Measurements from ENCODE around the gene PTGER4.
"Not testable (repeated sequence)": the region's sequence is repeated elsewhere in the genome, so short reads cannot be mapped to it uniquely, and the experiment has no call there.

The PTGER4 gene

DNA sequence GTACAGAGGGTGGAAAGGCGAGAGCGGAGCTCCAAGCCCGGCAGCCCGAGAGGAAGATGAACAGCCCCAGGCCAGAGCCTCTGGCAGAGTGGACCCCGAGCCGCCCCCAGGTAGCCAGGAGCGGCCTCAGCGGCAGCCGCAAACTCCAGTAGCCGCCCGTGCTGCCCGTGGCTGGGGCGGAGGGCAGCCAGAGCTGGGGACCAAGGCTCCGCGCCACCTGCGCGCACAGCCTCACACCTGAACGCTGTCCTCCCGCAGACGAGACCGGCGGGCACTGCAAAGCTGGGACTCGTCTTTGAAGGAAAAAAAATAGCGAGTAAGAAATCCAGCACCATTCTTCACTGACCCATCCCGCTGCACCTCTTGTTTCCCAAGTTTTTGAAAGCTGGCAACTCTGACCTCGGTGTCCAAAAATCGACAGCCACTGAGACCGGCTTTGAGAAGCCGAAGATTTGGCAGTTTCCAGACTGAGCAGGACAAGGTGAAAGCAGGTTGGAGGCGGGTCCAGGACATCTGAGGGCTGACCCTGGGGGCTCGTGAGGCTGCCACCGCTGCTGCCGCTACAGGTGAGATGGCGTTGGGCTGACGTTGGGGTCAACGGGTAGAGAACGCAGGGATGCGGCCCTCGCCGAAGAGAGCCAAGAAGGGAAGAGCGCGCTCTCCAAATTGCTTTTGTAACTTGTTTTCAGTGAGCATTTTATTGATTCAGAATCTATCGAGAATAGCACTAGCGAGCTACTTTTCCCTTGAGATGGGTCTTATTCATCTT lies at the start of gene PTGER4:
PTGER4 (plus strand) TSS at position 3 of the 769 bp plus-strand sequence. CDS start 1,079 bp downstream, outside the sequence.
- no peak for DNase-seq (ENCODE audit: low read depth)

DNA sequence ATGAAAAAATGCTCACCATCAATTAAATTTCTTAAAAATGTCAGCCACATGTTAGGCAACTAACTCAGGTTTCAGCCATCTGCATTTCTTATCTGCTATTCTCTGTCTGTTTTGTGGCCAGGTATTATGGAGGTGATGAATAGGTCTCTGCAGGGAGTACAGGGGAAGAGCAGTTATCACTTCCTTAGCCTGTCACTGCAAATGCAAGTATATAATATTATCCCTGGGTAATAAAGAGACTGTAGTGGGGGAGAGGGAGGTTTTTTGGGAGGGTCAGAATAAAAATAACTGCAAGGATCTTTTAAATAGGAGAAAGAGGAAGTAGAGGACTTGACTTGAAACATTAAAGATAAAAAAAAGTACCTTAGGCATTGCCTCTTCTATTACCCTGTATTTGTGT lies 49.6 kb upstream of the PTGER4 start:
- no peak for DNase-seq (ENCODE audit: low read depth)

DNA sequence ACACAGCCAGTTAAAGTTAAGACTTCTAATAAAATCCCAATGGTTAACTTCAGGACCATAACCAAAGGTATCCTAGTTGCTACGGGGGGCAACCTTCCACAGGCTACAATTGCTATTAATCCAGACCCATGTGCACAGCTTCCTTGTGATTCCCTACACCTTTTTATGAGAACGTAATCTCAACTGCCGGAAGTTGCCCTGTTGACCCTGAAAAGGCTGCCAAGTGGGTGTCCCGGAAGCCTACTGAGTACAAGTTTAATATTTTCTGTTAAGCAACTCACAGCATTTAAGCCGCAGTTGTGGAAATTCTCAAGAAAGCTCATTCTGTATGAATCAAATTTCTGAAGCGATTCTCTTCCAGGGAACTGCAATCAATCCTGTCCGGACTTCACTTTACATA lies 48.5 kb upstream of the PTGER4 start:
- no peak for DNase-seq (ENCODE audit: low read depth)

DNA sequence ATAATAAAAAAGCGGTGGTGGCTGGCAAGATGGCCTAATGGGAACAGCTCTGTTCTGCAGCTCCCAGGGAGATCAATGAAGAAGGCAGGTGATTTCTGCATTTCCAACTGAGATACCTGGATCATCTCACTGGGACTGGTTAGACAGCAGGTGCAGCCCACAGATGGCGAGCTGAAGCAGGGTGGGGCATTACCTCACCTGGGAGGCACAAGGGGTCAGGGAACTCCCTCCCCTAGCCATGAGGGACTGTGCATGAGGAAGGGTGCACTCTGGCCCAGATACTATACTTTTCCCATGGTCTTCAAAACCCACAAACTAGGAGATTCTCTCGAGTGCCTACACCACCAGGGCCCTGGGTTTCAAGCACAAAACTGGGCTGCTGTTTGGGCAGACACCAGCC lies 45.6 kb upstream of the PTGER4 start:
- no peak for DNase-seq (ENCODE audit: low read depth)

DNA sequence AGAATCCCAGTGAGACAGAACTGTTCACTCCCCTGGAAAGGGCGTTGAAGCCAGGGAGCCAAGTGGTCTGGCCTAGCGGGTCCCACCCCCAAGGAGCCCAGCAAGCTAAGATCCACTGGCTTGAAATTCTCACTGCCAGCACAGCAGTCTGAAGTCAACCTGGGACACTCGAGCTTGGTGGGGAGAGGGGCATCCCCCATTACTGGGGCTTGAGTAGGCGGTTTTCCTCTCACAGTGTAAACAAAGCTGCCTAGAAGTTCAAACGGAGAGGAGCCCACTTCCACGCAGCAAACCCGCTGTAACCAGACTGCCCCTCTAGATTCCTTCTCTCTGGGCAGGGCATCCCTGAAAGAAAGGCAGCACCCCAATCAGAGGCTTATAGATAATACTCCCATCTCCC lies 45.1 kb upstream of the PTGER4 start:
- no peak for DNase-seq (ENCODE audit: low read depth)

DNA sequence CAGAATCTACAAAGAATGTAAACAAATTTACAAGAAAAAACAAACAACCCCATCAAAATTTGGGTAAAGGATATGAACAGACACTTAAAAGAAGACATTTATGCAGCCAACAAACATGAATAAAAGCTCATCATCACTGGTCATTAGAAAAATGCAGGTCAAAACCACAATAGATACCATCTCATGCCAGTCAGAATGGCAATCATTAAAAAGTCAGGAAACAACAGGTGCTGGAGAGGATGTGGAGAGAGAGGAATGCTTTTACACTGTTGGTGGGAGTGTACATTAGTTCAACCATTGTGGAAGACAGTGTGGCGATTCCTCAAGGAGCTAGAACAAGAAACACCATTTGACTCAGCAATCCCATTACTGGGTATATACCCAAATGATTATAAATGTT lies 40.2 kb upstream of the PTGER4 start:
- DNase-seq (ENCODE audit: low read depth): not testable (repeated sequence)

DNA sequence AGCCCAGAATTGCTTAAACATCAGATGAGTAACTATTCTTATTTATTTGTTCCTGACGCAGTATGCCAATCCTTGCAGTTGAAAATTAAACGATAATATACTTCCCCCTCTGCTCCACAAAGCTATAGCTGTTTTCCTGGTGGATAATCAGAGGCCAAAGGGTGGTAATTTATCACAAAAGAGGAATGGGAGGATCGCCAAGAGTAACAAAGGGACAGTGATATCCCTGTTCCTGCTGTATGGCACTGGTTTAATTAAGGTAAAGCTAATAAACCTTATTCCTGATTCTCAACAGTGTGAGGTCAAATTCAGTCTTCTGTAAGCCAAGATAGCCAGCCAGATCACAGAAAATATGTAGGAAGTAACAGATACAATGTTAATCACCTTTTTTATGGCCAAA lies 33.4 kb upstream of the PTGER4 start:
- no peak for DNase-seq (ENCODE audit: low read depth)

DNA sequence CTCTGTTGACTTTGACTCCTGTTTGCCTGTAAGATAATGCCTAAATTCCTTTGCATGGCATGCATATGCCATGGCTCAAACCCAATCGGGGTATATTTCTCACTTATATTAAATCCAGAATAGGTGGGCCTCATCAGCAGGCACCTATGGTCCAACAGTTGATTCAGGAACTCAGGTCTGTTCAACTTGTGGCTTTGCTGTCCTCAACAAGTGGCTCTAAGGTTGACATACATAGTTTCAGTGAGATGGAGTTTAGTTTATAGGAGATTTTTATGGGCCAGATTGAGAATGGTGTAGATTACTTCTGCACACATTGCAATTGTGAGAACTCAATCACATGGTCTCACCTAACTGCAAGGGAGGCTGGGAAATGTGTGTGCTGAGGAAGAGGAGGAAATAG lies 31.6 kb upstream of the PTGER4 start:
- no peak for DNase-seq (ENCODE audit: low read depth)

DNA sequence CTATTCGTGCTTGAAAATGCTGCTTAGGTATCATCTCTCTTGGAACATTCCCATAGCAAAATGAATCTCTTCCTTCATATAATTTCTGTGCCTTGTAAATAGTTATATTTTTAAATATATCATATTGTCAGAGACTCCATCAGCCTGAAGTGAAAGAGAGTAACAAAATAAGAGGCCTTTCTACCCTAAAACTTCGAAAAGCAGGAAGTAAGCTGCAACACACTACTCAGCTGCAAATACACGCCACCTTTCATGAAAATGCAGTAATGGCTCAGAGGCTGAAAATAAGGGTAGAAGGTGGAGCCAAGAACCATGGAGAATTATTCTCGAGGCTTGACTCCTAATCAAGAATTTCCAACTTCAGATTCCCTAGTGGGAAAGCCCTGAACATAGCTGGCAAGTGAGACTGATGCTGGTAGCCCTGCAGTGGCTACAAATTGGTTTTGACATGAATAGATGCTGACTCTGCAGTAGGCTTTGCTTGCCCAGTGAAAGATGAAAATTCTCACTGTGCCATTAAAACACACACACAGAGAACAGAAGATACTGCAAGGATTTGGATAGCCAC lies 30.2 kb upstream of the PTGER4 start:
- DNase-seq (ENCODE audit: low read depth): no peak

DNA sequence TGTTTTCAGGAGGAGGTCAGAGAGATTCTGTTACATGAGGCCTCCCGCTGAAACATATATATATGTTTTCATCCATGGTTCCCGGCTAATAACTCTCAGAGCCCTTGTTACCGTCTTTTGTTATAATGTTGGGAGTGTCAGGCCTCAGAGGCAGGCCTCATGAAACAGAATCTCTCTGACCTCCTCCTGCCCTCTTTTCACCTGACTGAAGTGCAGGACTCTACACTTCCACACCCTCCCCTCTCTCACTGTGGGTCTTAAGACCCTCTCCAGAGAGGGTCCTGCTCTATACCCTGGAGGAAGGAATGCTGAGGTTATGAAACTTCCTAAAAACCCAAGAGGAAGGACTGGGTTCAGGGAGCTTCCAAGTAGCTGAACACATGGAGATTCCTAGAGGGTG lies 28.5 kb upstream of the PTGER4 start:
- no peak for DNase-seq (ENCODE audit: low read depth)

DNA sequence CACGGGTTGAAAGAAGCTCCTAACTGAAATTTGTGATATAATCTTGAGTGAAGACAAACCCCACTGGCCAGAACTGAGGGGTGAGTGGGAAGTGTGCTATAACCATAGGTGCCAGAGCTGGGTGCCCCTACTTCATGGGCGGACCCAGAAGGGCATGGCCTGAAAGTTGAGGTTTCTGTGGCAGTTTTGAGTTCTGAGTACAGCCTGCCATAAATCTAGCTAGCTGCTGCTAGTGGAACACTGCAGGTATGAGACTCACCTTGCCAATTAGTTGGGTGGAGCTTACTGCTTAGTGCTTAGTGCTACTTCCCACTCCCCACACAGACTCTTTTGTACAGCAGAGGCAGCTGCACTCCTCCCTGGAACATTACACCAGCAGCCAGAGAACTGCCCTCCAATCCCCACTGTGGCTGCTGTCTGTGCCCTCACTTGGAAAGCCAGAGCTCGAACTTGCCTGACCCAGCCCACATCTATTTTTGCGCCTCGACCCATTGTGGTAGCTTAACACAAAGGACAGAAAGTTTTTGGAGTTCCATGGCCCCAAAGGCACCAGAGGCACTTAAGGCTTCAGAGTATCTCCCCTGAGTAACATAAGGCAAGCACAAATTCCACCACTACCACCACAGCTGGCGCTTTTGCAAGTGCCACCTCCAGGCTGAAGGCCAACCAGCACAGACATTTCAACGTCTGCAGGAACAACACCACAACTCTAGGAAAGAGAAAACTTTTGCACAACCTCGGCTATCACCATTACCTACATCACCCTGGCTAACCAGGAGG lies 27.1 kb upstream of the PTGER4 start:
- DNase-seq (ENCODE audit: low read depth): no peak

DNA sequence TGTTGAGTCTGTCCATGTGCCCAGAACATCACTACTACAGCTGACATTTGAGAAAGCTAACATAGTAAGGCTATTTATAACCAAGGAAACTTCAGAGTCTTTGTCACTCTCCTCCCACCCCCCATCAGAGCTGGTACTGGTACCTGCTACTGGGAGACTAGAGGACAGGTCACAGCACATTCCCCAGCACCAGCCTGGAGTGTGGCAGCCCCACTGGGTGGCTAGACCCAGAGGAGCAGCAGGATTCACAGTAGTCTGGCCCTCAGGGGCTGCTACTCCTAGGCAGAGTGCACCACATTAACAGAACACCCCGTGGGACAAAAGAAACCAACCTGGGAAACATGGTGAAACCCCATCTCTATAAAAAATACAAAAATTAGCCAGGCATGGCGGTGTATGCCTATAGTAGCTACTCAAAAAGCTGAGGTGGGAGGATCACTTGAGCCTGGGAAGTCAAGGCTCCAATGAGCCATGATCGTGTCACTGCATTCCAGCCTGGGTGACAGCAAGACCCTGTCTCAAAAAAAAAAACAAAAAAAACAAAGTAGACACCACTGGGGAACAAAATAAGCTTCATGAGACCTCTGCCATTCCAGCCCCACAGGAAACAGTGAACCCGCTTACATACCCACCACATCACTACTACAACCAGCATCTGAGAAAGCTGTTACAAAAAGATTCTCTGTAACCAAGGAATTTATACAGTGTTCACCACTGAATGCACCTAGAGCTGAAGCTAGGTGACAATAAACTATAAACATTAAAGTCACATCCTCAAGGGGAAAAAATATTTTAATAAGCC lies 26.3 kb upstream of the PTGER4 start:
- DNase-seq (ENCODE audit: low read depth): no peak

DNA sequence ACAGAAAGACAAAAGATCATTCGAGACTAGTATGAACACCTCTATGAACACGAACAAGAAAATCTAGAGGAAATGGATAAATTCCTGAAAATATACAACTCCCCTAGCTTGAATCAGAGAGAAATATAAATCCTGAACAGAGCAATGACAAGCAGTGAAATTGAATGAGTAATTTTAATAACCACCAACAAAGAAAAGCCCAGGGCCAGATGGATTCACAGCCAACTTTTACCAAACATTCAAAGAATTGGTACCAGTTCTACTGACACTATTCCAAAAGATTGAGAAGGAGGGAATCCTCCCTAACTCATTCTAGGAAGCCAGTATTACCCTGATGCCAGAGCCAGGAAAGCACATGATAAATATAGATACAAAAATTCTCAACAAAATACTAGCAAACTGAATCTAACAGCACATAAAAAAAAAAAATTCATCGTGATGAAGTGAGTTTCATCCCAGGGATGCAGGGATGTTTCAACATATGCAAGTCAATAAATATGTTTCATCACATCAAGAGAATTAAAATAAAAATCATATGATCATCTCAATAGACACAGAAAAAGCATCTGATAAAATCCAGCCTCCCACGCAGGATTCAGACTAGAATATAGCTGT lies 25.2 kb upstream of the PTGER4 start:
- DNase-seq (ENCODE audit: low read depth): no peak

DNA sequence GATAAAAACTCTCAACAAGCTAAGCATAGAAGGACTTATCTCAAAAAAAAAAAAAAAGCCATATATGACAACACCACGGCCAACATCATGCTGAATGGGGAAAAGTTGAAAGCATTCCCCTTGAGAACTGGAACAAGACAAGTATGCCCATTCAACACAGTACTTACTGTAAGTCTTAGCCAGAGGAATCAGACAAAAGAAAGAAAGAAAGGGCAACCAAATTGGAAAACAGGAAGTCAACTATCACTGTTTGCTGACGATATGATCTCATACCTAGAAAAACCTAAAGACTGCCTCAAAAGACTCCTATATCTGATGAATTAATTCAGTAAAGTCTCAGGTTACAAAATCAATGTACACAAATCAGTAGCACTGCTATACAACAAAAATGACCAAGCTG lies 24.6 kb upstream of the PTGER4 start:
- no peak for DNase-seq (ENCODE audit: low read depth)

DNA sequence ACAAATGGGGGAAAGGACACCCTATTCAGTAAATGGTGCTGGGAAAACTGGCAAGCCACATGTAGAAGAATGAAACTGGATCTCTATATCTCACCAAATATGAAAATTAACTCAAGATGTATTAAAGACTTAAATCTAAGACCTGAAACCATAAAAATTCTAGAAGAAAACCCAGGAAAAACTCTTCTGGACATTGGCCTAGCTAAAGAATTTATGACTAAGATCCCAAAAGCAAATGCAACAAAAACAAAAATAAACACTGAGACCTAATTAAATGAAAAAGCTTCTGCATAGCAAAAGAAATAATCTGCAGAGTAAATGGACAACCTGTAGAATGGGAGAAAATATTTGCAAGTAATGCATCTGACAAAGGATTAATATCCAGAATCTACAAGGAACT lies 23.6 kb upstream of the PTGER4 start:
- DNase-seq (ENCODE audit: low read depth): not testable (repeated sequence)

DNA sequence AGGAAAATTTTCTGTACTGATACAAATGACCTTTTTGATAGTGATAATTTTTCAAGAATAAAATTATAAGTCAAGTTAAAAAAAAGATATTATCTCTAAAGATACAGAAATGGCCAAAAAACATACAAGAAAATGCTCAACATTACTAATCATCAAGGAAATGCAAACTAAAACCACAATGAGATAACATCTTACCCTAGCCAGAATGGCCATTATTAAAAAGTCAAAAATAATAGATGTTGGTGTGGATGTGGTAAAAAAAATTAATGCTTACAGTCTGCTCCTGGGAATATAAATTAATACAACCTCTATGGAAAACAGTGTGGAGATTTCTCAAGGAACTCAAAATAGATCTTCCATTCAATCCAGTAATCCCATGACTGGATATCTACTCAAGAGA lies 22.9 kb upstream of the PTGER4 start:
- no peak for DNase-seq (ENCODE audit: low read depth)

DNA sequence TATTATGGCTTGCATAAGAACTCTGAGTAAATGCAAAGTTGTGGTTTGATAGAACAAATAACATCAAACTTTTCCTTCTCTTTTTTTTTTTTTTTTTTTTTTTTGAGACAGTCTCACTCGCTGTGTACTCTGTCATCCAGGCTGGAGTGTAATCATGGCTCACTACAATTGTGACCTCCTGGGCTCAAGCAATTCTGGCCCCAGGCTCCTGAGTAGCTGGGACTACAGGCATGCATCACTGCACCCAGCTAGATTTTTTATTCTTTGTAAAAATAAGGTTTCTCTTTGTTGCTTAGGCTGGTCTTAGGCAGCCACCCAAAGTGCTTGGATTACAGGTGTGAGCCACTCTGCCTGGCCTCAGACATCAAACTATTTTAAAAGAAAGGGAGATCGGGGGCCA lies 19.0 kb upstream of the PTGER4 start:
- no peak for DNase-seq (ENCODE audit: low read depth)

DNA sequence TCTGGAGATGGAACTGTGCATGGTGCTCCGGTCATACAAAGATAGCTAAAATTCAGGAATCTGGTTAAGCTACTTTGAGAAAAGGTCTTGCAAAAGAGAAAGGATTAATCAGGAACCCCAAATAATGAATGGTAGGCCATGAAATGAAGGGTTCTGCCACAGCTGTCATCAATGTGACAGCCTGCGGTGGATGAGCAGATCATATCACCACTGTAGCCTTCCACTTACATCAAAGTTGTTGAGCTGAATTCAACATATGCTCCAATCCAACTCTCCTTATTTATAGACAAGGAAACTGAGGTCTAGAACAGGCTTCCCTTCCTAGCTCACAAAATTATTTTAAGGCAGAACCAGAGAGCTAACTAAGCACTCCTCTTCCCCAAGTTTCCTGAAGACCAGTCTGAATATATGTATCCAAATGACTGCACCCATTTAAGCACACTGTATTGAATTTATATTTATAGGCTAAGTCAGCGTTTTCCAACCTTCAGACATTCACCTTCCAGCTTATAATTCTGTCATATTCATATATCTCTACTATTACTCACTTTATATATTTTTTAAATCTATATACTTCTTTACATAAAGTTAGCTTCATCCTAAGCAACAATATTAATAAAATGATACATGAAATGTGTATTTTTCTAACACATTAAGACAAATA lies 13.9 kb upstream of the PTGER4 start:
- DNase-seq (ENCODE audit: low read depth): no peak

DNA sequence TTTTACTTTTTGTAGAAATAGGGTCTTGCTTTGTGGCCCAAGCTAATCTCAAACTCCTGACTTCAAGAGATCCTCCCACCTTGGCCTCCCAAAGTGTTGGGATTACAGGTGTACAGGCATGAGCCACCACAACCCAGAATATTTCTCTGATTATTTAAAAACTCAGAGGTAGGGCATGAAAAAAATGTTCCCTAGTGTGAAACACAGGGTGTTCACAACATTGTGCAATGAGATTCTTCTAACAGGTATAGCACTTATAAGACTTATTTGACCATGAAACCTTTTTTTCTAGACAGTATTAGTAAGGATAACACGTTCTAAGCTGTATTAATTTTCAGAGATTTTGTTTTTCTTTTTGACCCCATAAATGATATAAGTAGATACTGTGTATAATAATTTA lies 13.1 kb upstream of the PTGER4 start:
- DNase-seq (ENCODE audit: low read depth): no peak

DNA sequence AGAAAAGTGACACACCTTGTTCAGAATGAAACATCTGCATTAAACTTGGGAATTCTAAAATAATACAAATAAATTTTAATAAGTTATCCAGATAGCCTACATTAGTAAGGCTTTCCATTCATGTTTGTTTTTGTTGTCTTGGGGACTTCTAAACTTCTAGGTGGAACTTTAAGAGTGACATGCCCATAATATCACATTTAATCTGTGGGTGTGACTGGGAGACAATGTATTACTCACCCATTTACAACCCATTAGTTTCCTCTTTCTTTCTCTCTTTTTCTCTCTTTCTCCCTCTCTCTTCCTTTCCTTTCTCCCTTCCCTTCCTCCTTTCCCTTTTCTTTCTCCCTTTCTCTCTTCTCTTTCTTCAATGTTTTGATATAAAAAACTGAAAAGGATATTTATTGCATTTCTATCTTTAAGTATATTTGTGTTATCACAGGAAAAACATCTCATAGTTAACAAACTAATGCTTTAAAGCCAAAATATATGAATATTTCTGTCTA lies 12.5 kb upstream of the PTGER4 start:
- no peak for DNase-seq (ENCODE audit: low read depth)

All from activated T-helper 1 cell treated with Interleukin-2 at 50 U/mL for 16 hours (primary cell).